PFSK-1 (cell line): ENCODE results near the gene NADSYN1.

Experiments
- FOXP2 ChIP-seq: optimal IDR thresholded peaks from 2 replicates; pipeline ENCODE3; 2011; ENCODE audit warnings: borderline replicate concordance, control low read depth, inconsistent platforms; ENCODE audit not compliant: insufficient read depth; ENCODE audit errors: extremely low read length, extremely low read depth
- POLR2AphosphoS5 ChIP-seq: IDR thresholded peaks from 2 replicates; pipeline ENCODE4 v1.6.1; 2012; ENCODE audit warnings: low read depth, mild to moderate bottlenecking, control low read depth, low read length, moderate library complexity
- SIN3A ChIP-seq: IDR thresholded peaks from 2 replicates; pipeline ENCODE4 v1.6.1; 2012; ENCODE audit warnings: mild to moderate bottlenecking, low read length, moderate library complexity, borderline replicate concordance; ENCODE audit not compliant: insufficient read depth
- TAF1 ChIP-seq: IDR thresholded peaks from 2 replicates; pipeline ENCODE4 v1.6.1; 2012; ENCODE audit warnings: low read length, control low read depth, borderline replicate concordance; ENCODE audit not compliant: insufficient read depth
- TF ChIP-seq, protein P1 (sequence below), 2 experiments: IDR thresholded peaks; 2 replicates each; pipeline versions ENCODE4 v1.6.1 to v1.8.0; 2011 to 2012; ENCODE audit warnings: low read depth in 2 of 2, low read length in 2 of 2, control low read depth in 1 of 2, inconsistent platforms in 1 of 2, mild to moderate bottlenecking in 1 of 2, moderate library complexity in 1 of 2; ENCODE audit not compliant: insufficient read depth in 1 of 2

NADSYN1 gene

DNA sequence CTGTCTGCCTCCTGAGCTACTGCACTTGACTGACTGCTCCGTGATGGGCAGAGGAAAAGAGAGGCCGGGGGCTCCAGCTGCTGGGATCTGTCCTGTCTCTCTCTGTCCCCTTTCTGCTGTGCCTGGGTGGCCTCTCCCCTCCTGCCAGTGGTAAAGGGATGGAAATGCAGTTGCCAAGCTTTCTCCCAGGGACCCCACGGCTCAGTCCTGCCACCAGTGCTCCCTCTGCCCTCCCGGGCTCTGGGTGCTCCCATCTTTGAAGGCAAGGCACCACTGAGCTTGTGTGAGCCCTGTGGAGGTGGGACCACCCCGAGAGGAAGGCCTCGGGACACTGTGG, 32.0 kb downstream of the NADSYN1 start:
- no peak for TF ChIP-seq POLR2AphosphoS5
- TF ChIP-seq FOXP2, result no peak
- no peak for TF ChIP-seq SIN3A
- no peak for TF ChIP-seq TAF1
- TF ChIP-seq, protein P1, sequence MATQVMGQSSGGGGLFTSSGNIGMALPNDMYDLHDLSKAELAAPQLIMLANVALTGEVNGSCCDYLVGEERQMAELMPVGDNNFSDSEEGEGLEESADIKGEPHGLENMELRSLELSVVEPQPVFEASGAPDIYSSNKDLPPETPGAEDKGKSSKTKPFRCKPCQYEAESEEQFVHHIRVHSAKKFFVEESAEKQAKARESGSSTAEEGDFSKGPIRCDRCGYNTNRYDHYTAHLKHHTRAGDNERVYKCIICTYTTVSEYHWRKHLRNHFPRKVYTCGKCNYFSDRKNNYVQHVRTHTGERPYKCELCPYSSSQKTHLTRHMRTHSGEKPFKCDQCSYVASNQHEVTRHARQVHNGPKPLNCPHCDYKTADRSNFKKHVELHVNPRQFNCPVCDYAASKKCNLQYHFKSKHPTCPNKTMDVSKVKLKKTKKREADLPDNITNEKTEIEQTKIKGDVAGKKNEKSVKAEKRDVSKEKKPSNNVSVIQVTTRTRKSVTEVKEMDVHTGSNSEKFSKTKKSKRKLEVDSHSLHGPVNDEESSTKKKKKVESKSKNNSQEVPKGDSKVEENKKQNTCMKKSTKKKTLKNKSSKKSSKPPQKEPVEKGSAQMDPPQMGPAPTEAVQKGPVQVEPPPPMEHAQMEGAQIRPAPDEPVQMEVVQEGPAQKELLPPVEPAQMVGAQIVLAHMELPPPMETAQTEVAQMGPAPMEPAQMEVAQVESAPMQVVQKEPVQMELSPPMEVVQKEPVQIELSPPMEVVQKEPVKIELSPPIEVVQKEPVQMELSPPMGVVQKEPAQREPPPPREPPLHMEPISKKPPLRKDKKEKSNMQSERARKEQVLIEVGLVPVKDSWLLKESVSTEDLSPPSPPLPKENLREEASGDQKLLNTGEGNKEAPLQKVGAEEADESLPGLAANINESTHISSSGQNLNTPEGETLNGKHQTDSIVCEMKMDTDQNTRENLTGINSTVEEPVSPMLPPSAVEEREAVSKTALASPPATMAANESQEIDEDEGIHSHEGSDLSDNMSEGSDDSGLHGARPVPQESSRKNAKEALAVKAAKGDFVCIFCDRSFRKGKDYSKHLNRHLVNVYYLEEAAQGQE (IDR thresholded peaks at IDR 0.05; ENCODE audit: insufficient read depth in 1 of 2, low read depth in 2 of 2, low read length in 2 of 2), result no peak

DNA sequence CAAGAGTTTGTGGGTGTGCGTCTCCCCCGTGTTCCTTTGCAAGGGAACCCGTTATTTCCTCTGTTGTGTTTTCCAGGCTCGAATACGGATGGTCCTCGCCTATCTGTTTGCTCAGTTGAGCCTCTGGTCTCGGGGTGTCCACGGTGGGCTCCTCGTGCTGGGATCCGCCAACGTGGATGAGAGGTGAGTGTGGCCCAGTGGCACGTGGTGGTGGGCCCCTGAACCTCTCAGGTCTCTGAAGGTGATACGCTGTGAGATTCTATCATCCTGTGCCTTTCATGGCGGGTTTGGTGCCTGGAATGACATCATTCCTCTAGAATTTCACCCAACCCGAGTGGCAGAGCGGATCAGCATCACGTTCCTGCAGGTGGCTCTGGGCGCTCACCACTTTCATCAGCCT, 32.5 kb downstream of the NADSYN1 start:
- TF ChIP-seq FOXP2 (no peak), SIN3A (no peak), TAF1 (no peak)

DNA sequence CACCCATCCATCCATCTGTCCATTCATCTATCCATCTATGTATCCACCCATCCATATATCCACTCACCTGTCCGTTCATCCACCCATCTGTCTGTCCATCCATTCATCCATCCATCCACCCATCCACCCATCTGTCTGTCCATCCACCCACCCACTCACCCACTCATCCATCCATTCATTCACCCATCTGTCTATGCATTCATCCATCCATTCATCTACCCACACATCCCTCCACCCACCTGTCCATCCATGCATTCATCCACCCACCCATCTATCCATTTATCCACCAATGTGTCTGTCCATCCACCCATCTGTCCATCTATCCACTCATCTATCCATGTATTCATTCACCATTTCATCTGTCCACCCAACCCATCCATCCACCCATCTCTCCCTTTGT, 33.3 kb downstream of the NADSYN1 start:
- no peak for TF ChIP-seq FOXP2
- TF ChIP-seq TAF1, result no peak
- no peak for TF ChIP-seq SIN3A
- TF ChIP-seq, protein P1 (IDR thresholded peaks at IDR 0.05; ENCODE audit: insufficient read depth in 1 of 2, low read depth in 2 of 2, low read length in 2 of 2), result no peak
- TF ChIP-seq POLR2AphosphoS5, result no peak

DNA sequence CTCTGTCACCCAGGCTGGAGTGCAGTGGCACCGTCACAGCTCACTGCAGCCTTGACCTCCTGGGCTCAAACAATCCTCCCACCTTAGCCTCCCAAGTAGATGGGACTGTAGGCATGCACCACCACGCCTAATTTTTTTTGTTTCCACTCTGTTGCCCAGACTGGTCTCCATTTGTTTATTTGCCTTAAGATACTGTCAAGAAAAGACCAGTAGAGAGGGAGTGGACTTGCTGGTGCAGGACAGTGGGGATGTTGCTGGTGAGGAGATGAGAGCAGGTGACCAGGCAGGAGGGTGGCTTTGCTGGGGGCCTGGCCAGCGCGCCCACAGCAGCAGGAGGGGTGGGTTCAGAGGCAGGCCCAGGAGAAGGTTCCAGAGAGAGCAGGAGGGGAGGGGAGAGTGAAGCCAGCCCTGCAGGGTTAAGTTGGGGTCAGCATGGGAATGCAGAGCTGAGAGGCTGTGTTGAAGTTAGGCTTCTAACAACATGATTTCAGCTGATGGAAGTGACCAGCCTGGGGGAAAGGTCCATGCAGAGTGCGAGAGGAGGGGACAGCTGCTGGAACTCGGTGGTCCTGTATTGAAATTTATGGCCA, 35.8 kb downstream of the NADSYN1 start:
- TF ChIP-seq POLR2AphosphoS5 (no peak), SIN3A (no peak)

DNA sequence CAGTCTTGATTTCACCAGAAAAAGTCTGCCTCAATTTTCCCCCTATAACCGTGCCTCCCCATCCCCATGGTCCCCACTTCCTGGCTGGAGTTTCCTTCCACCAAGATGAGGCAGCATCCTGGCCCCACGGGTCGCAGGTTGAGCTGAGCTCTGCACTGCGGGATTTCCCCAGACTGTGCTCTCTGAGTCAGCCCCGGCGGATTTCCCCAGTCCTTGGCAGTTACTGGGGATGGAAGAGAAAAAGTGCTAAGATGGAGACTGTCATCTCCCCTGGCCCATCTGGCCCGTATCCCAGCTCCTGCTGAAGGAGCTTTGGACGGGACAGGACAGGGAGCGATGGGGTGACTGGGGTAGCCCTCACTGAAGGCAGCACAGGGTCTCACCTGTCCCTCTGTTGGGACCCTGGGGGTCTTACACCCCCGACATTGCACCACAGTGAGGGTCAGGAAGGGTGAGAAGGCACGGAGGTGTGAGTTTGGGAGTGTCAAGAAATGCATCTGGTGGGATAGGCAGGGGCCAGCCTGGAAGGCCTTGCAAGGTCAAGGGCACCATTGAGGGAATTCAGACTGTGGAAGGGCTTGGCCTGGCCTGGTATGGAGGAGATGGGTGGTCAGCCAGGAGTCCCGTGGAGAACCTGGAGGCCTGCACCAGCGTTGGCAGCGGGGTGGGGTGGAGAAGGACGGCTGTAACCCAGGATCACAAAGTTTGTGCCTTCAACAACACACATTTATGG, 36.5 kb downstream of the NADSYN1 start:
- TF ChIP-seq SIN3A (no peak), TAF1 (no peak), FOXP2 (no peak), POLR2AphosphoS5 (no peak)
- TF ChIP-seq, protein P1 (IDR thresholded peaks at IDR 0.05; ENCODE audit: insufficient read depth in 1 of 2, low read depth in 2 of 2, low read length in 2 of 2), result no peak

DNA sequence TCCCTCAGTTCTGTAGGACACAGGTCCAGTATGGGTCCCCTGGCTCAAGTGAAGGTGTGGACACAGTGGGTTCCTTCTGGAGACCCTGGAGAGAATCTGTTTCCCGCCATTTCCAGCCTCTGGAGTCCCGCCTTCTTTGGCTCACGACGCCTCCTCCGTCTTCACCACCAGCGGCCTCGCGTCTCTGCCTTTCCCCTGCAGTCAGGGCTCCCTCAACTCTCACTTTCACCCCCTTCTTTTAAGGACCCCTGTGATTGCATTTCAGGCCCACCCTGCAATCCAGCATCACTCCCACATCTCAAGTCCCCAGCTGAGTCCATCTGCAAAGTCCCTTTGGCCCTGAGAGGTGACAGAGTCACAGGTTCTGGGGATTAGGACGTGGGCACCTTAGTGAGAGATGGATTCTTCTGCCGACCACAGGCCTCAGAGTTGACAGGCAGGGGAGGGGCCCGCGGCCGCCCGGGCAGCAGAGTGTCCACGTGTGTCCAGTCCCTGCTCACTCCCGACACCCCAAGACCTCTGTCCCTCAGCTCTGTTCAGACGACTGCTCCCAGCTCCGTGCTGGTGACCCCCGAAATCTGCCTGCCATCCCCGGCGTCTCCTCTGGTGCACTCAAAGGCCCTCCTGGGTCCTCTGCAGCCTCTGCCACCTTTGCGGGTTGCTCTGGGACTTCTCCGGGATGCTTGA, 37.2 kb downstream of the NADSYN1 start:
- TF ChIP-seq, protein P1 (IDR thresholded peaks at IDR 0.05; ENCODE audit: insufficient read depth in 1 of 2, low read depth in 2 of 2, low read length in 2 of 2), result no peak
- TF ChIP-seq SIN3A, result no peak
- no peak for TF ChIP-seq POLR2AphosphoS5
- TF ChIP-seq FOXP2, result no peak
- no peak for TF ChIP-seq TAF1
